ENCODE results near the gene DOCK2.

Gene DOCK2

GRCh38 chr5:170056561-170057267 is 419.6 kb downstream of the DOCK2 start:
- H3K9ac ChIP-seq (ENCODE audit: low read length) = no peak overlapping the region

GRCh38 chr5:170057311-170057710 is 420.2 kb downstream of the DOCK2 start:
- Histone ChIP-seq H3K27me3 (ENCODE audit: control insufficient read depth, insufficient read depth, low read length) (no peaks in the 10 kb centered on the region), H3K4me1 (ENCODE audit: control insufficient read depth, insufficient read depth, low read length) (no peaks in the 10 kb centered on the region), H3K4me3 (ENCODE audit: low read length) (no peak overlapping the region), H3K36me3 (ENCODE audit: control insufficient read depth, insufficient read depth, low read length) (no peaks in the 10 kb centered on the region), H3K9ac (ENCODE audit: low read length) (no peak overlapping the region), H3K9me3 (ENCODE audit: control insufficient read depth, low read length) (no peaks in the 10 kb centered on the region)

More at GRCh38 chr5:170056561-170057267, 419.6 kb downstream of the DOCK2 start:
- Histone ChIP-seq H3K27me3 (ENCODE audit: control insufficient read depth, insufficient read depth, low read length) (no peaks in the 10 kb centered on the region), H3K4me3 (ENCODE audit: low read length) (no peak overlapping the region), H3K4me1 (ENCODE audit: control insufficient read depth, insufficient read depth, low read length) (no peaks in the 10 kb centered on the region), H3K36me3 (ENCODE audit: control insufficient read depth, insufficient read depth, low read length) (no peaks in the 10 kb centered on the region), H3K9me3 (ENCODE audit: control insufficient read depth, low read length) (no peaks in the 10 kb centered on the region)

- H3K27me3 ChIP-seq (ENCODE audit: control insufficient read depth, insufficient read depth, low read length) = no peaks in the 10 kb centered on the region
- no peaks in the 10 kb centered on the region for H3K4me1 ChIP-seq (ENCODE audit: control insufficient read depth, insufficient read depth, low read length)
- no peaks in the 10 kb centered on the region for H3K36me3 ChIP-seq (ENCODE audit: control insufficient read depth, insufficient read depth, low read length)
- H3K9me3 ChIP-seq (ENCODE audit: control insufficient read depth, low read length) = no peaks in the 10 kb centered on the region
- H3K4me3 ChIP-seq (ENCODE audit: low read length) = no peak overlapping the region
- no peak overlapping the region for H3K9ac ChIP-seq (ENCODE audit: low read length)
Measured at GRCh38 chr5:170059221-170059620, 422.1 kb downstream of the DOCK2 start.

GRCh38 chr5:170067152-170067551 is 430.1 kb downstream of the DOCK2 start:
- no peak overlapping the region for H3K9ac ChIP-seq (ENCODE audit: low read length)
- H3K4me3 ChIP-seq (ENCODE audit: low read length) = no peak overlapping the region
- H3K4me1 ChIP-seq (ENCODE audit: control insufficient read depth, insufficient read depth, low read length) = no peaks in the 10 kb centered on the region
- no peaks in the 10 kb centered on the region for H3K36me3 ChIP-seq (ENCODE audit: control insufficient read depth, insufficient read depth, low read length)
- no peaks in the 10 kb centered on the region for H3K27me3 ChIP-seq (ENCODE audit: control insufficient read depth, insufficient read depth, low read length)
- no peaks in the 10 kb centered on the region for H3K9me3 ChIP-seq (ENCODE audit: control insufficient read depth, low read length)

GRCh38 chr5:170067574-170068170 is 430.6 kb downstream of the DOCK2 start:
- no peaks in the 10 kb centered on the region for H3K36me3 ChIP-seq (ENCODE audit: control insufficient read depth, insufficient read depth, low read length)
- H3K4me3 ChIP-seq (ENCODE audit: low read length) = no peak overlapping the region
- H3K27me3 ChIP-seq (ENCODE audit: control insufficient read depth, insufficient read depth, low read length) = no peaks in the 10 kb centered on the region
- H3K4me1 ChIP-seq (ENCODE audit: control insufficient read depth, insufficient read depth, low read length) = no peaks in the 10 kb centered on the region
- no peak overlapping the region for H3K9ac ChIP-seq (ENCODE audit: low read length)
- no peaks in the 10 kb centered on the region for H3K9me3 ChIP-seq (ENCODE audit: control insufficient read depth, low read length)

- no peaks in the 10 kb centered on the region for H3K4me1 ChIP-seq (ENCODE audit: control insufficient read depth, insufficient read depth, low read length)
- H3K9me3 ChIP-seq (ENCODE audit: control insufficient read depth, low read length) = no peaks in the 10 kb centered on the region
- H3K27me3 ChIP-seq (ENCODE audit: control insufficient read depth, insufficient read depth, low read length) = no peaks in the 10 kb centered on the region
- no peak overlapping the region for H3K4me3 ChIP-seq (ENCODE audit: low read length)
- H3K36me3 ChIP-seq (ENCODE audit: control insufficient read depth, insufficient read depth, low read length) = no peaks in the 10 kb centered on the region
- no peak overlapping the region for H3K9ac ChIP-seq (ENCODE audit: low read length)
Measured at GRCh38 chr5:170069512-170069911, 432.4 kb downstream of the DOCK2 start.

GRCh38 chr5:170070556-170071412 is 433.7 kb downstream of the DOCK2 start:
- no peak overlapping the region for H3K4me3 ChIP-seq (ENCODE audit: low read length)
- no peaks in the 10 kb centered on the region for H3K4me1 ChIP-seq (ENCODE audit: control insufficient read depth, insufficient read depth, low read length)
- H3K36me3 ChIP-seq (ENCODE audit: control insufficient read depth, insufficient read depth, low read length) = no peaks in the 10 kb centered on the region

GRCh38 chr5:170071748-170072147 is 434.7 kb downstream of the DOCK2 start:
- Histone ChIP-seq H3K9ac (ENCODE audit: low read length) (no peak overlapping the region), H3K36me3 (ENCODE audit: control insufficient read depth, insufficient read depth, low read length) (no peaks in the 10 kb centered on the region), H3K27me3 (ENCODE audit: control insufficient read depth, insufficient read depth, low read length) (no peaks in the 10 kb centered on the region), H3K4me3 (ENCODE audit: low read length) (no peak overlapping the region), H3K4me1 (ENCODE audit: control insufficient read depth, insufficient read depth, low read length) (no peaks in the 10 kb centered on the region), H3K9me3 (ENCODE audit: control insufficient read depth, low read length) (no peaks in the 10 kb centered on the region)

More at GRCh38 chr5:170070556-170071412, 433.7 kb downstream of the DOCK2 start:
- no peaks in the 10 kb centered on the region for H3K27me3 ChIP-seq (ENCODE audit: control insufficient read depth, insufficient read depth, low read length)
- no peak overlapping the region for H3K9ac ChIP-seq (ENCODE audit: low read length)
- no peaks in the 10 kb centered on the region for H3K9me3 ChIP-seq (ENCODE audit: control insufficient read depth, low read length)

- no peaks in the 10 kb centered on the region for H3K27me3 ChIP-seq (ENCODE audit: control insufficient read depth, insufficient read depth, low read length)
- H3K4me1 ChIP-seq (ENCODE audit: control insufficient read depth, insufficient read depth, low read length) = no peaks in the 10 kb centered on the region
- no peak overlapping the region for H3K9ac ChIP-seq (ENCODE audit: low read length)
- no peaks in the 10 kb centered on the region for H3K36me3 ChIP-seq (ENCODE audit: control insufficient read depth, insufficient read depth, low read length)
- no peak overlapping the region for H3K4me3 ChIP-seq (ENCODE audit: low read length)
- H3K9me3 ChIP-seq (ENCODE audit: control insufficient read depth, low read length) = no peaks in the 10 kb centered on the region
Measured at GRCh38 chr5:170075696-170076095, 438.6 kb downstream of the DOCK2 start.

- H3K27me3 ChIP-seq (ENCODE audit: control insufficient read depth, insufficient read depth, low read length) = no peaks in the 10 kb centered on the region
- H3K9me3 ChIP-seq (ENCODE audit: control insufficient read depth, low read length) = no peaks in the 10 kb centered on the region
- no peaks in the 10 kb centered on the region for H3K4me1 ChIP-seq (ENCODE audit: control insufficient read depth, insufficient read depth, low read length)
- H3K9ac ChIP-seq (ENCODE audit: low read length) = no peak overlapping the region
- no peaks in the 10 kb centered on the region for H3K36me3 ChIP-seq (ENCODE audit: control insufficient read depth, insufficient read depth, low read length)
- no peak overlapping the region for H3K4me3 ChIP-seq (ENCODE audit: low read length)
Measured at GRCh38 chr5:170076211-170076610, 439.1 kb downstream of the DOCK2 start.

- Histone ChIP-seq H3K9ac (ENCODE audit: low read length) (no peak overlapping the region), H3K4me3 (ENCODE audit: low read length) (no peak overlapping the region), H3K27me3 (ENCODE audit: control insufficient read depth, insufficient read depth, low read length) (no peaks in the 10 kb centered on the region), H3K36me3 (ENCODE audit: control insufficient read depth, insufficient read depth, low read length) (no peaks in the 10 kb centered on the region), H3K4me1 (ENCODE audit: control insufficient read depth, insufficient read depth, low read length) (no peaks in the 10 kb centered on the region), H3K9me3 (ENCODE audit: control insufficient read depth, low read length) (no peaks in the 10 kb centered on the region)
Measured at GRCh38 chr5:170076739-170077138, 439.7 kb downstream of the DOCK2 start.

- Histone ChIP-seq H3K36me3 (ENCODE audit: control insufficient read depth, insufficient read depth, low read length) (no peaks in the 10 kb centered on the region), H3K4me1 (ENCODE audit: control insufficient read depth, insufficient read depth, low read length) (no peaks in the 10 kb centered on the region), H3K9ac (ENCODE audit: low read length) (no peak overlapping the region), H3K4me3 (ENCODE audit: low read length) (no peak overlapping the region), H3K9me3 (ENCODE audit: control insufficient read depth, low read length) (no peaks in the 10 kb centered on the region), H3K27me3 (ENCODE audit: control insufficient read depth, insufficient read depth, low read length) (no peaks in the 10 kb centered on the region)
Measured at GRCh38 chr5:170077526-170077925, 440.5 kb downstream of the DOCK2 start.
